ENCODE measurements around the gene SYNGR1.

The SYNGR1 gene

DNA sequence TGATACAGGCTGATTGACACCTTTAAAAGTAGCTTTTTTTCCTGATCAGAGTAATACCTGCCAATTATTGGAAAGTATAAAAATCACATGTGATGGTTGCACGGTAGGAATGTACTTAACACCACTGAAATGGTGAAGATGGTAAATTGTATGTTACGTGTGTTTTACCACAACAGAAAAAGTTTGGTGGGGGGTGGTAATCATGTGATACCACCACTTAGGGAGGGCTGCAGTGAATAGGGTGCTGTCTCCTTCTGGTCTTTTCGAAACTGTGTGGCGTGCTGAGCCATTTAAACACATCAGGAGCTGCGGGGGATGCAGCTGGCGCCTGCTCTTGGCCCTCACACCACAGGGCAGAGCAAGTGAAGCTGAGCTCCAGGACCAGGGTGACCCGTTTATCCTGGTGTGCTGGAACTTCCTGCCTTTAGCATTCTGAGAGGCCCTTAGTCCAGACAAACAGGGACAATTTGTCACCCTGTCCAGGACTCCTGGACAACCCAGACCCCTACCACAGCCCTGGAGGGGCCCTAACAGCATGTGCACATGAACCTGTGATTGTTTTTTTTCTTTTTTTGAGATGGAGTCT is 2.6 kb downstream of the SYNGR1 start:
- TF ChIP-seq, protein P1, sequence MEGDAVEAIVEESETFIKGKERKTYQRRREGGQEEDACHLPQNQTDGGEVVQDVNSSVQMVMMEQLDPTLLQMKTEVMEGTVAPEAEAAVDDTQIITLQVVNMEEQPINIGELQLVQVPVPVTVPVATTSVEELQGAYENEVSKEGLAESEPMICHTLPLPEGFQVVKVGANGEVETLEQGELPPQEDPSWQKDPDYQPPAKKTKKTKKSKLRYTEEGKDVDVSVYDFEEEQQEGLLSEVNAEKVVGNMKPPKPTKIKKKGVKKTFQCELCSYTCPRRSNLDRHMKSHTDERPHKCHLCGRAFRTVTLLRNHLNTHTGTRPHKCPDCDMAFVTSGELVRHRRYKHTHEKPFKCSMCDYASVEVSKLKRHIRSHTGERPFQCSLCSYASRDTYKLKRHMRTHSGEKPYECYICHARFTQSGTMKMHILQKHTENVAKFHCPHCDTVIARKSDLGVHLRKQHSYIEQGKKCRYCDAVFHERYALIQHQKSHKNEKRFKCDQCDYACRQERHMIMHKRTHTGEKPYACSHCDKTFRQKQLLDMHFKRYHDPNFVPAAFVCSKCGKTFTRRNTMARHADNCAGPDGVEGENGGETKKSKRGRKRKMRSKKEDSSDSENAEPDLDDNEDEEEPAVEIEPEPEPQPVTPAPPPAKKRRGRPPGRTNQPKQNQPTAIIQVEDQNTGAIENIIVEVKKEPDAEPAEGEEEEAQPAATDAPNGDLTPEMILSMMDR (IDR thresholded peaks at IDR 0.05), result no peak

DNA sequence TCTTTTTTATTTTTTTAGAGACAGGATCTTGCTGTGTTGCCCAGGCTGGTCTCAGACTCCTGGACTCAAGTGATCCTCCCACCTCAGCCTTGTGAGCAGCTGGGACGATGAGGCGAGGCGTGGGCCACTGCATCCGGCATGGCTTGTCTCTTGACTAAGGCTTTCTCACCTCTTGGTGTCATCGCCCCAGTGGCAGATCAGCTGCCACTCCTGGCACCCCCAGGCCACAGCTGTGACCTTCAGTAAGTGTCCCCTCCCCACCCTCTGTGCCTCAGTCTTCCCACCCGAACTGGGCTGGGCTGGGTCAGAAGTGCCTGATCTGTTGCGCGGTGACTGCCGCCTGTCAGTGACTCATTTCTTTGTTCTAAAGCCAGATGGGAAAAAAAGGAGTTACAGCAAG is 3.6 kb downstream of the SYNGR1 start:
- TF ChIP-seq, protein P1 (IDR thresholded peaks at IDR 0.05), result no peak

DNA sequence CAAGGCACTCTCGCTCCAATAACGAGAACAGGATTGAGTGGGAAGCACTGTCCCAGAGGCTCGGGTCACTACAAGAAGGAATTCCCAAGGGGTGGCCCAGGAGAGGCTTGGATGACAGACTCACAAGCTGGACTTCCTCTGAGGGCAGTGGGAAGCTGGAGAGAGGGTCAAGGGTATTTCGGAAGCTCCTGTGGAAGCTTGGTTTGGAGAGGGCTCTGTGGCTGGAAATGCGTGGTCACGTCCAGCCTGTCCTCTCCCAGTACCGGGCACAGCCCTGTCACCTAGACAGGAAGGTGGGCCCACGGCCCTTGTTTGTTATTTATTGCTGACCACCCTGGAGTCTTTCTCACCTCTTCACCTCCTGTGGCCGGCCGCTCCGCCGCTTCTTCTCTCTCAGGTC is 5.3 kb downstream of the SYNGR1 start:
- TF ChIP-seq, protein P1 (IDR thresholded peaks at IDR 0.05), result no peak

DNA sequence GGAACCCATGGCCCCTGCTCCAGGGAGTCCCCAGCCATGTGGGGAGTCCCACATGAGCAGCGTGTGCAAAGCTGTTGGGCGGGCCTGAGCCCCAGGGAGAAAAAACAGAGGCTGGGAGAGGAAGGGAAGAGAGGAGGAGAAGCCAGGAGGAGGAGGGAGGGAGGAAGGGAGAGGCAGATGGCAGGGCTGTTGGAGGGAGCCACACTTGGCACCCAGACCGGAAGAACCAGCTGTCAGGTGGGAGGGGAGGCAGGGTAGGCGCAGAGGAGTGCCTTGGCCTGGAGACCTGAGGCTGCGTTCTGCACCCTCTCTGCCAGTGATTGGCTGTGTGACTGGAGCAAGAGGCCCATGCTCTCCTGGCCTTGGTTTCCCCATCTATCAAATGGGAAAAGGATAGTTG is 6.7 kb downstream of the SYNGR1 start:
- TF ChIP-seq, protein P1 (IDR thresholded peaks at IDR 0.05), result no peak

DNA sequence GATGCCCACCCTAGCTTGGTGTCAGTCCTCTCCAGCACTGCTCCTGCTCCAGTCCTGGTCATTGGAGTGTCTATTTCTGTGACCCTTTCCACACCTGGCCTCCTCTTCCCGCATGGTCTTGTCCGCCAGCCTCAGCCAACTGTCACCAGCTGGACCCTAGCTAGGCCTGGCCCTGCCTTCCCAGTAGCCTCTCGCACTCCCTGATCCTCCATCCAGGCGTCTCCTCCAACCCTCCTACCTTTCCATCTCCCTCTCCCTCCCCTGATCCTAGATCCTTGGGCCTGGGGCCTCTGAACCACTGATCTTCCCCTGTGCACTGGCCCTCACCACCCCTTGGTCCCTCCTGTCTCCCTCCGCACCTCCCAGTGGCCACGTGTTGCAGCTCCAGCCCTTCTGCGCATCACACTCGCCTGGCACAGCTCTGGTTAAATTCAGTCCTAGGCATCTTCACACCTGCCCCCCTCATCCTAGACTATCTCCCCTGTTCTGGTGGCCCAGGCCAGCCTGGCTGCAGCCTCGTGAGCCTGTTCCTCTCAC is 9.9 kb downstream of the SYNGR1 start:
- TF ChIP-seq, protein P1 (IDR thresholded peaks at IDR 0.05), result no peak

DNA sequence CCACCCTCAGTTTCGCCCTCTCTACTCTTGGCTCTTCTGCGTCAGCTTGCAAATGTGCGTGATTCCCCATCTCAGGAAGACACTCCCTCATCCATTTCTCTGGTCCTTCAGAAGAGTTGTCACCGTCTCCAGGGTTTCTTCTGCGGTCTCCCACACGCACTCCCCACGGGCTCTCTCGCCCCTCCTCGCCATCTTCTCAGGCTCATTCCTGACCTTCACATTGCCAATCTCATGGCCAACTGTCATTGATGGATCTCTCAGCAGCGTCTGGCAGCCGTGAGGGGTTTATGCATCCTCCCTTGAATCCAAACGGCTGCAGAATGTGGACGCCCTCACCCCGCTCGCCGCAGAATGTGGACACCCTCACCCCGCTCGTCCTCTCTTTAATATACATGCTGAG is 10.5 kb downstream of the SYNGR1 start:
- TF ChIP-seq, protein P1 (IDR thresholded peaks at IDR 0.05), result no peak

DNA sequence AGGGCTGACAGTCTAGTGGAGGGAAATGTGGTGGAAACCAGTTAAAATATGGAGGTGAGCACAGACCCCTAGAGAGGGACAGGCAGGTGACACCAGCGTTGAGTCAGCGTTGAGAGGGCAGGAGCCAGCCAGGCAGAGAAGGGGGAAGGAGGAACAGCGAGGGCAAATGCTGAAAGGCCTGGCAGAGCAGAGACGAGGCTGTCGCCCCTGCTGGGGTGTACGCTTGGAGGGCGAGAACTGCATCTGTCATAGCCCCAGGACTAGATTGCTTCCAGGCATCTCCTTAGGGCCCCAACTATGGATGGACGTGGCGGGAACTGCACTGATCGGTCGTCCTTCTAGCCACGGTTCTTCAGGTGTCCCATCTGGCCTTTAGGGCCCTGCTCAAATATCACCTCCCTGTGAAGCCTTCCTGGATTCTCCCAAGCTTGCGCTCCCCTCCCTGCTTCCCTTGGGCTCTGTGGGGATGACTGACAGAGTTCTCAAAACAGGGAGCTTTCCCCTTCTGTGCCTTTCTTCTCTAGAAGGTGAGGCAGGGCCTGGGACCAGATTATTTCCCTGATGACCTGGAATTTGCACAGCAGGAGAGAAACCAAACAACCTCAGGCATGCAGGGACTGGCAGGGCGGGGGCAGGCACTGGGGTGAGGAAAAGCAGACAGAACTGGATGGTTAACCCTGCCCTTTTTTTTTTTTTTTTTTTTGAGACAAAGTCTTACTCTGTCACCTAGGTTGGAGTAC is 11.1 kb downstream of the SYNGR1 start:
- TF ChIP-seq, protein P1 (IDR thresholded peaks at IDR 0.05), result no peak
